Lung microvascular endothelial cell (primary cell): ENCODE results near the gene PIK3C2G. TPM values are rescaled to one million over a fixed set of nuclear protein-coding genes. Genes with fewer than 3 reads are reported as not detected.
"Not testable (repeated sequence)": the region's sequence is repeated elsewhere in the genome, so short reads cannot be mapped to it uniquely, and the experiment has no call there.

ENCODE experiments used
- DNase-seq, 2 donors: peaks; one replicate each; pipeline versions ENCODE4 v3.0.0 to v3.0.0-alpha.2; 2010; ENCODE audit warnings: low read depth in 2 of 2
- total RNA-seq: library from RNA; depleted of rRNA; stranded (reverse); fragments of >200 nt; gene quantifications from 2 replicates; pipeline ENCODE4 v1.2.1, GENCODE V29; 2014

The PIK3C2G gene
- total RNA-seq, 1 donor from 2014 or later, result 2.0 TPM

GRCh38 chr12:18632848-18633247 is 371.5 kb downstream of the PIK3C2G start:
- DNase-seq, result no peak

DNA sequence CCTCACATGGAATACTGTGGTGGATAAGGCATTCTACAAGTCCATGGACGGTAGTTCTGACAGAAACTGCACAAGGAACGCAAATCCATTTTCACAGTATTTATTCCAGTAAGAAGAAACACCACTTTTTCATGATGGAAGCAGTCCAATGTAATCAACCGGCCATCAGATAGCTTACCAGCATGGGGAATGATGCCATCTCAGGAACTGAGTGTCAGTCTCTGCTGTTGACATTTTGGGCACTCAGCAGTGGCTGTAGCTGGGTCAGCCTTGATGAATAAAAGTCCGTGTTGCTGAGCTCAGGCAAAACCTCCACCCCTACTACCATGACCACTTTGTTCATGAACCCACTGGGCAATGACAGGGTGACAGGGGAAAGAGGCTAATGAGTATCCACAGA is 373.1 kb downstream of the PIK3C2G start:
- no peak for DNase-seq

- DNase-seq, result peak in 1 of 2 donors; percentile 5
Measured at GRCh38 chr12:18640321-18640955, 379.1 kb downstream of the PIK3C2G start.

DNA sequence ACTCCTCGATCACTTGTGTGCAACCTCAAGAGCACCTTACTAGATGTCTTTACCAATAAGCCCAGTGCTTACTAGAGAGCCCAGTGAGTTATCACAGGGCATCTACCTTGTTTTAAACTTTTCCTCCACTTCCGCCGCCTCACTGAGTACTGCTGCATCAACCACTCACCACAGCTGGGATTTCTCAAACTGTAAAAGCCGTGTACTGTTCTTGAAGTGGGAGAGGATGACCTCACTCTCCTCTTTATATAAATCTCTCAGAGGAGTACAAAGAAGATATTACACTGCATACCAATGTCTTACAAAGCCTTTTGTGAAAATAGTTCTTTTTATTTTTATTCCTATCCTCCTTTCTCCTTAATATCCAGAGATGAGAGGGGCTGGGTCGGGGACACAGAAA is 382.4 kb downstream of the PIK3C2G start:
- no peak for DNase-seq

GRCh38 chr12:18644564-18644963 is 383.2 kb downstream of the PIK3C2G start:
- DNase-seq, result no peak

DNA sequence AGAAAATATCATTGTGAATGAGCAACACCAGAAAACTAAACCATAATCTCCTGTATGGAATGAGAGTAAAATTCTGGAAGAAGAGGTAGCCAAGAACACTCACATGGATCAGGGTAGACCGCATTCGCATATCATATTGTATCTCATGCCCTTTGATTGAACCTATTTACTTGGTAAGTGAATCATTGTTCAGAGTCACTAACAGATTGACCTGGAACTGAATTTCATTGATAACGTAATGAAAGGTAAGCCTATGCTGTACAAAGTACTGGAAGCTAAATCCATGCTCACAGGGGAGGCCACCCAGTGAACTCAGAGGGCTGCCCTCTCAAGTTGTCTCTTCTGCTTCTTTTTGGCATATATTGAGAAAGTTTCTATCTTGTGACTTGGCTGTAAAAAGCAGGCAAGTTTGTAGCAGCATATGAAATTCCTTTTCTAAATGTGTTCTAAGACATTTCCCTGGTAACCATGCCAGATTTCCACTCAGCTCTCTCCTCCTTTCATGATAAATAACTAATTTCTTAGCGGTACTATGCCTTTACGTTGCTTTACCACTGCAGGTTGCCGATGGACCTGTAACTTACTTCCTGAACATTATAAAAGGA is 385.1 kb downstream of the PIK3C2G start:
- no peak for DNase-seq

DNA sequence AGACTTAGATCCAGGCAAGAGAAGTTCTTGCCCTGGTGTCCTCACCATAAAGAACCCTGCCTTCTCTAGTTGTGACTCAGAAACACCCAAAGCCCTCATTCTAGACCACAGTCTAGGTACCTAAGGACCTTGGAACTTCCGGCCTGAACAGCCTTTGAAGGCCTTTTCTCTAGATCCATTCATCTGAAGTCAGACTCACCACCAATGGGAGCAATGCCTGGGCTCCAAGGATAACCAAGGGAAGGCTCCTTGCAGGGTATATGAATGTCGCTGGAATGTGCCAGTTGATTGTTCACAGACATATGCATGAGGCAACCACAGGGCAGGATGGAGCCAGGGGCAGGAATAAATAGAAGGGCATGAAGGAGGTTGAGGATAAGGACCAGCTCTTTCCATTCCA is 390.2 kb downstream of the PIK3C2G start:
- no peak for DNase-seq

- DNase-seq, result no peak
Measured at GRCh38 chr12:18652596-18652995, 391.3 kb downstream of the PIK3C2G start.

GRCh38 chr12:18653465-18653864 is 392.1 kb downstream of the PIK3C2G start:
- DNase-seq, result no peak

GRCh38 chr12:18655351-18655750 is 394.0 kb downstream of the PIK3C2G start:
- DNase-seq, result no peak

DNA sequence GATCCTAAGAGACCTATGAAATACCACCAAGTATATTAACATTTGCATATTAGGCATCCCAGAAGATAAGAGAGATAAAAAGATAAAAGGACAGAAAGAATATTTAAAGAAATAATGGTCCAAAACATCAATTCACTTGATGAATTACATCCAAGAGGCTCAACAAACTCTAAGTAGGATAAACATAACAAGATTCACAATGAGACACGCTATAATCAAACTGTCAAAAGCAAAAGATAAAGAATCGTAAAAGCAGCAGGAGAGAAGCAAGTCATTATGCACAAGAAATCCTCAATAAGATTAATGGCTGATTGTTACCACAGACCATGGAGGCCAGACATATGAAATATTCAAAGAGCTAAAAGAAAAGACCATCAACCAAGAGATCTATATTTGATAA is 396.9 kb downstream of the PIK3C2G start:
- DNase-seq, result no peak

- DNase-seq, result no peak
Measured at GRCh38 chr12:18658829-18659228, 397.5 kb downstream of the PIK3C2G start.

GRCh38 chr12:18676141-18676540 is 414.8 kb downstream of the PIK3C2G start:
- DNase-seq, result no peak

GRCh38 chr12:18676996-18677588 is 415.8 kb downstream of the PIK3C2G start:
- DNase-seq, result no peak

GRCh38 chr12:18681818-18682217 is 420.5 kb downstream of the PIK3C2G start:
- DNase-seq, result no peak

DNA sequence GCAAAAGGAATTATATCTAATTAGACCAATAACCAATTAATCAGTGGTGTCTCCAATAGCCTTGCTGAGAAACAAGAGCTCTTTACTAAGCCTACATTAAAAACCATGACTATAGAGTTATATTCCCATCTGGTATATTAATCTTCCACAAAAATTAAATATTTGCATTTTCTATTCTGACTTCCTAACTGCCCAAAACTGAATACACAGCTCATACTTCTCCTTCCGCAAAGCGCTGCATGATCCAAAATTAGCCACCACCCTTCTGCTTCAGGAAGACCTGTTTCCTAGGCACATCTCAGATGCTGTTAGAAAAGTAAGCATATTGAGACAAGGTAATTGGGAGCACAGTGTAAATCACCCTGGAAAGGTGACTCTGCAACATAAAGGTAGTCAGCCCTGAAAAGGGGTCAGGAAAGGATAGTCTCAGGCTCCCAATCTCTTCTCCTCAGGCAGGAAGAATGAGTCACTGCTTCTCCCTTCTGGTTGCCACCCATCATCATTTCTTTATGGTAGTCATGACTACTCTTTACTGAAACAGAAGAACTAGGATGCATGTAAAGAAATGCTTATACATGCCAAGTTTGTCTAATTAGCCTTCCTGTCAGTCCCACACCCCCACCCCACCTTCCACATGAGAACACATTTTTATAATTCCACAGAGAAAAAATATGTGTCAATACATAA is 422.2 kb downstream of the PIK3C2G start:
- DNase-seq, result peak in 1 of 2 donors; percentile 19

GRCh38 chr12:18684430-18684829 is 423.1 kb downstream of the PIK3C2G start:
- DNase-seq, result no peak

- DNase-seq, result no peak
Measured at GRCh38 chr12:18689771-18690170, 428.5 kb downstream of the PIK3C2G start.

DNA sequence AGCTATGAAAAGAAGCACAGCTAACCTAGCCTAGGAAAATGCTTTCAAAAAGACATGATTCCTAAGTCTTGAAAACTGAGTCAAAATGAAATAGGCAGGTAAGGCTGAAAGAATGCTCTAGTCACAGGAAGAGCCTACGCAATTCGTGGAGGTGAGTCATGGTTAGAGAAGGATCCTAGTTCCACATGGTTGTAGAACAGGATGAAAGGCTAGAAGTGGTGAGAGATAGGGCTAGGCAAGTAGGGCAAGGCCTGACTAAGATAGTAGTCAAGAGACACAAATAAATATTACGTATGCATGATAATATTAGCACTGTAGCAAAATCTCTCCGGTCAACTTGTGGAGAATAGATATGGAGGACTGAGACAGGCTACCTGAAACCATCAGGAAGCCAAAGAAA is 429.3 kb downstream of the PIK3C2G start:
- peak in 1 of 2 donors; percentile 2 for DNase-seq

- not testable (repeated sequence) for DNase-seq
Measured at GRCh38 chr12:18693986-18694385, 432.7 kb downstream of the PIK3C2G start.

DNA sequence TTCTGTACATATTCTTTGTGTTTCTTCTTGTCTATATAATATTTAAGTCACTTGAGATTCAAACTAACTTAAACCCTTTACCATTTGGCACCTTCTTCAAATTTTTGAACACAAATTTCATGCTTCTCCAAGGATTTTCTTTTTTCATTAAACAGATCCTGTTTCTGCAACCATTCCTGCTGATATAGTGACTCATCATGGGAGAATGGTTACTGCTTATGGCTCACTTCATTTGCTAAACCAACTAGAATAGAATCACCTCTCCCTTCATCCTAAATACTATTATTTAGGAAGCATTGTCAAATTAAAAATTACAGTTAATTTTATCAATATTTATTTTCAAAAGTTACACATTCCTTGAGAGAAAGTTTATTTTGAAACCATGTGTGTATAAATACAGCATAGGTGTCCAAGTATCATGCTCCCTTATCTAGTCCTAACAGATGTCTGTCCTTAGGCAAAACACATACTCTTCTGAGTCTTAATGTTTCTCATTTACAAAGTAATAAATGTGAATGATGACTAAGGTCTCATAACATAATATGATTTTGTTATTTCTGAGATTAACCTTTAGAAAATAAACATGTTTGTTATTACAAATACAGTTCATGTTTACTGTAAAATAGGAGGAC is 435.8 kb downstream of the PIK3C2G start:
- no peak for DNase-seq
